K562 (cell line): ENCODE results near the gene SS18L1. TPM values are rescaled to one million over a fixed set of nuclear protein-coding genes. Genes with fewer than 3 reads are reported as not detected.
A peak's percentile ranks its signal among the peaks of the same experiment; 100 is the strongest.

Experiments
- CBFB ChIP-seq: sonication (generic); formaldehyde crosslinking; IDR thresholded peaks from 2 replicates; pipeline ENCODE4 v1.4.0; 2020; ENCODE audit warnings: mild to moderate bottlenecking, missing genetic modification reagents
- CXXC5 ChIP-seq: fragments of 250-450 bp; sonication (Bioruptor Pico); IDR thresholded peaks from 2 replicates; pipeline ENCODE4 v1.8.0; 2022; ENCODE audit warnings: inconsistent platforms, mild to moderate bottlenecking, moderate library complexity
- HDAC1 ChIP-seq, 2 experiments: fragments of 450-650 bp; IDR thresholded peaks; 2 replicates each; pipeline ENCODE4 v1.6.1; 2016 to 2017; ENCODE audit warnings: inconsistent platforms in 1 of 2, mild to moderate bottlenecking in 1 of 2, moderate library complexity in 1 of 2
- HDAC2 ChIP-seq: fragments of 450-650 bp; IDR thresholded peaks from 2 replicates; pipeline ENCODE4 v1.6.1; 2016; ENCODE audit warnings: mild to moderate bottlenecking
- HDAC6 ChIP-seq: IDR thresholded peaks from 2 replicates; pipeline ENCODE4 v1.6.1; 2012; ENCODE audit warnings: low read depth, mild to moderate bottlenecking, control low read depth, inconsistent platforms, low read length, moderate library complexity
- KDM2B ChIP-seq: fragments of 250-450 bp; sonication (Bioruptor Pico); IDR thresholded peaks from 2 replicates; pipeline ENCODE4 v1.8.0; 2021; ENCODE audit warnings: mild to moderate bottlenecking, moderate library complexity
- MXI1 ChIP-seq: IDR thresholded peaks from 2 replicates; pipeline ENCODE4 v1.6.1; 2011; ENCODE audit warnings: low read depth, mild to moderate bottlenecking, improper control_type of control experiment, low read length
- MYC ChIP-seq, 2 experiments: fragments of 250-450 bp in 1 of 2; sonication (Bioruptor Pico) in 1 of 2; IDR thresholded peaks; 2 replicates each; pipeline versions ENCODE4 v1.5.1 to v1.6.1; 2012 to 2021; ENCODE audit warnings: low read depth in 2 of 2, borderline replicate concordance in 1 of 2, improper control_type of control experiment in 1 of 2, low read length in 1 of 2, mild to moderate bottlenecking in 1 of 2, moderate library complexity in 1 of 2
- PCBP1 ChIP-seq: fragments of 200-400 bp; formaldehyde crosslinking; IDR thresholded peaks from 2 replicates; pipeline ENCODE4 v1.6.1; 2018; ENCODE audit warnings: mild to moderate bottlenecking, low read depth, low read length; ENCODE audit not compliant: poor library complexity, severe bottlenecking
- SIN3A ChIP-seq, 2 experiments: fragments of 150-350 bp in 1 of 2; IDR thresholded peaks; 2 replicates each; pipeline ENCODE4 v1.6.1; 2011 to 2016; ENCODE audit warnings: borderline replicate concordance in 2 of 2, low read depth in 2 of 2, low read length in 2 of 2, mild to moderate bottlenecking in 2 of 2, moderate library complexity in 2 of 2; ENCODE audit not compliant: control insufficient read depth in 1 of 2
- TAF15 ChIP-seq: fragments of 200-400 bp; formaldehyde crosslinking; IDR thresholded peaks from 2 replicates; pipeline ENCODE4 v1.6.1; 2017; ENCODE audit warnings: mild to moderate bottlenecking, low read depth, low read length, moderate library complexity
- ZNF316 ChIP-seq: fragments of 450-650 bp; IDR thresholded peaks from 2 replicates; pipeline ENCODE4 v1.6.1; 2016
- ZNF785 ChIP-seq: fragments of 250-450 bp; sonication (Bioruptor Pico); IDR thresholded peaks from 2 replicates; pipeline ENCODE4 v1.4.0; 2020; ENCODE audit warnings: mild to moderate bottlenecking
- polyA plus RNA-seq, 8 experiments: library from polyadenylated mRNA; depleted of rRNA in 4 of 8; stranded (reverse) in 5 of 8; unstranded in 3 of 8; fragments of >200 nt; fragmentation: Nextera tagmentation in 2 of 8; fragmentation: Illumina TruSeq in 1 of 8; extraction: Ambion mirVana in 2 of 8; extraction: Trizol in 1 of 8; gene quantifications; 2 replicates each; pipeline versions ENCODE4 v1.2.1 to v1.2.3, GENCODE V29; 2011 to 2014; ENCODE audit warnings: inconsistent platforms in 1 of 8, missing spikeins in 1 of 8
- total RNA-seq, 7 experiments: library from RNA; depleted of rRNA in 6 of 7; stranded (reverse); fragments of >200 nt in 6 of 7; fragmentation: Illumina TruSeq in 2 of 7; extraction: Trizol in 2 of 7; gene quantifications; 2 replicates each; pipeline versions ENCODE4 v1.2.1 to v1.2.3, GENCODE V29; 2011 to 2021; ENCODE audit warnings: low replicate concordance in 1 of 7
- TF ChIP-seq, protein P1 (sequence below): fragments of 250-450 bp; sonication (Bioruptor Pico); IDR thresholded peaks from 2 replicates; pipeline ENCODE4 v1.6.1; 2021; ENCODE audit warnings: mild to moderate bottlenecking
- TF ChIP-seq, protein P2 (sequence below): fragments of 250-450 bp; sonication (Bioruptor Pico); IDR thresholded peaks from 2 replicates; pipeline ENCODE4 v1.4.0; 2020; ENCODE audit warnings: mild to moderate bottlenecking, moderate library complexity
- TF ChIP-seq, protein P3 (sequence below): fragments of 450-650 bp; IDR thresholded peaks from 2 replicates; pipeline ENCODE4 v1.6.1; 2017; ENCODE audit warnings: antibody characterized with exemption, mild to moderate bottlenecking
- TF ChIP-seq, protein P4 (sequence below): conservative IDR thresholded peaks from 2 replicates; pipeline ENCODE4 v1.6.1; 2011; ENCODE audit warnings: low read depth, mild to moderate bottlenecking, low read length; ENCODE audit not compliant: control insufficient read depth

Gene SS18L1
- total and polyA plus RNA-seq, 9 of the 15 experiments (the other 6 are each of a cell fraction or from before 2014, with no cell fraction given), result 2.7 to 28.3 (median 15.1) TPM

DNA sequence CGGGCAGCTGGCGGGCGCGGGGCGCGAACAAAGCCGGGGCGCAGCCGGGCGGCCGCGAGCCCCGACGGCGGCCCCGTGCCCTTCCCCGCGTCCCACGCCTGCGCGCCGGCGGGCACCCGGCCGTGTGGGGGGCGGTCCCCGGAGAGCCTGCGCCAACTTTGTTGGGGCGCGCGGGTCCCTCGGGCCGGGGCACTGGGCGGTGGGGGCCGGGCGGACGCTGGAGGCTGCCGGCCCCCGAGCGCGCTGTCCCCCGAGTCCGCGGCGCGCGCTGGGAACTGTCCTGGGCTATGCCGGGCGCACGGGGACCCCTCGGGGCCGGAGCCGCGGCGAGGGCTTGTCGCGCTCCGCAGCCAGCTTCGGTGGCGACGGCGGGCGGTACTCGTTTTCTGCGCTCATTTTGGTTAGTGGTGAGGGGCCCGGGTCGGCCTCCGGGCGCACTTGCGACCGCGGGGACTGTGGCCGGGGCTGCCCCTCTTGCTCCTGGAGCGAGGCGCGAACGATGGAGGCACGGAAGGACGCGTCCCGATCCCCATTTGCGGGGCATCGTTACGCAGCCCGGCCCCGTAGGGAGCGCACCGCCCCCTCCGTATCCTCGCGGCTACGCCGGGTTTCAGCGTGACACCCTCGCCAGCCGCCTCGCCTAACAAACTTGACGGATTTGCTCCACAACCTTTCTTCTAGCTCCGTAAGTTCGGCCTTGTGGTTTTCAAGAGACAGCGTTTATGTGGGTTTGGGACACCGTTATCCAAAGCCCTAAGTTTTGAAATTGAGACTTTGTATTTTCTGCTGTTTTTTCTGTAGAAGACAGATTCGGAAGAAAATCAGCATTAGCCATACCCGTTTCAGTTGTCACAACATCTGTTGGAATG lies 622 bp downstream of the SS18L1 start (continued):
- 0 out of 2 replicates have a peak, but pooled peaks have one; percentile 39 for TF ChIP-seq MYC (IDR thresholded peaks at IDR 0.05; ENCODE audit: low read depth, low read length)
- TF ChIP-seq MYC (CRISPR knock-in tag; IDR thresholded peaks at IDR 0.05; ENCODE audit: borderline replicate concordance, low read depth), result no peak
- TF ChIP-seq, protein P1, sequence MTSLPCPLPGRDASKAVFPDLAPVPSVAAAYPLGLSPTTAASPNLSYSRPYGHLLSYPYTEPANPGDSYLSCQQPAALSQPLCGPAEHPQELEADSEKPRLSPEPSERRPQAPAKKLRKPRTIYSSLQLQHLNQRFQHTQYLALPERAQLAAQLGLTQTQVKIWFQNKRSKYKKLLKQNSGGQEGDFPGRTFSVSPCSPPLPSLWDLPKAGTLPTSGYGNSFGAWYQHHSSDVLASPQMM (CRISPR knock-in tag), result no peak
- peak; percentile 82 for TF ChIP-seq CXXC5 (CRISPR knock-in tag)
- TF ChIP-seq, protein P2, sequence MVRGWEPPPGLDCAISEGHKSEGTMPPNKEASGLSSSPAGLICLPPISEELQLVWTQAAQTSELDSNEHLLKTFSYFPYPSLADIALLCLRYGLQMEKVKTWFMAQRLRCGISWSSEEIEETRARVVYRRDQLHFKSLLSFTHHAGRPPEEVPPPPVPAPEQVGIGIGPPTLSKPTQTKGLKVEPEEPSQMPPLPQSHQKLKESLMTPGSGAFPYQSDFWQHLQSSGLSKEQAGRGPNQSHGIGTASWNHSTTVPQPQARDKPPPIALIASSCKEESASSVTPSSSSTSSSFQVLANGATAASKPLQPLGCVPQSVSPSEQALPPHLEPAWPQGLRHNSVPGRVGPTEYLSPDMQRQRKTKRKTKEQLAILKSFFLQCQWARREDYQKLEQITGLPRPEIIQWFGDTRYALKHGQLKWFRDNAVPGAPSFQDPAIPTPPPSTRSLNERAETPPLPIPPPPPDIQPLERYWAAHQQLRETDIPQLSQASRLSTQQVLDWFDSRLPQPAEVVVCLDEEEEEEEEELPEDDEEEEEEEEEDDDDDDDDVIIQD (CRISPR knock-in tag), result no peak
- peak; percentile 9 for TF ChIP-seq PCBP1
- TF ChIP-seq, protein P3, sequence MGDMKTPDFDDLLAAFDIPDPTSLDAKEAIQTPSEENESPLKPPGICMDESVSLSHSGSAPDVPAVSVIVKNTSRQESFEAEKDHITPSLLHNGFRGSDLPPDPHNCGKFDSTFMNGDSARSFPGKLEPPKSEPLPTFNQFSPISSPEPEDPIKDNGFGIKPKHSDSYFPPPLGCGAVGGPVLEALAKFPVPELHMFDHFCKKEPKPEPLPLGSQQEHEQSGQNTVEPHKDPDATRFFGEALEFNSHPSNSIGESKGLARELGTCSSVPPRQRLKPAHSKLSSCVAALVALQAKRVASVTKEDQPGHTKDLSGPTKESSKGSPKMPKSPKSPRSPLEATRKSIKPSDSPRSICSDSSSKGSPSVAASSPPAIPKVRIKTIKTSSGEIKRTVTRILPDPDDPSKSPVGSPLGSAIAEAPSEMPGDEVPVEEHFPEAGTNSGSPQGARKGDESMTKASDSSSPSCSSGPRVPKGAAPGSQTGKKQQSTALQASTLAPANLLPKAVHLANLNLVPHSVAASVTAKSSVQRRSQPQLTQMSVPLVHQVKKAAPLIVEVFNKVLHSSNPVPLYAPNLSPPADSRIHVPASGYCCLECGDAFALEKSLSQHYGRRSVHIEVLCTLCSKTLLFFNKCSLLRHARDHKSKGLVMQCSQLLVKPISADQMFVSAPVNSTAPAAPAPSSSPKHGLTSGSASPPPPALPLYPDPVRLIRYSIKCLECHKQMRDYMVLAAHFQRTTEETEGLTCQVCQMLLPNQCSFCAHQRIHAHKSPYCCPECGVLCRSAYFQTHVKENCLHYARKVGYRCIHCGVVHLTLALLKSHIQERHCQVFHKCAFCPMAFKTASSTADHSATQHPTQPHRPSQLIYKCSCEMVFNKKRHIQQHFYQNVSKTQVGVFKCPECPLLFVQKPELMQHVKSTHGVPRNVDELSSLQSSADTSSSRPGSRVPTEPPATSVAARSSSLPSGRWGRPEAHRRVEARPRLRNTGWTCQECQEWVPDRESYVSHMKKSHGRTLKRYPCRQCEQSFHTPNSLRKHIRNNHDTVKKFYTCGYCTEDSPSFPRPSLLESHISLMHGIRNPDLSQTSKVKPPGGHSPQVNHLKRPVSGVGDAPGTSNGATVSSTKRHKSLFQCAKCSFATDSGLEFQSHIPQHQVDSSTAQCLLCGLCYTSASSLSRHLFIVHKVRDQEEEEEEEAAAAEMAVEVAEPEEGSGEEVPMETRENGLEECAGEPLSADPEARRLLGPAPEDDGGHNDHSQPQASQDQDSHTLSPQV, result 0 out of 2 replicates have a peak, but pooled peaks have one; percentile 36
- peak in 1 of 2 experiments; percentile 71; a peak in 1 of 4 replicates for TF ChIP-seq HDAC1 (IDR thresholded peaks at IDR 0.05)
- TF ChIP-seq, protein P4, sequence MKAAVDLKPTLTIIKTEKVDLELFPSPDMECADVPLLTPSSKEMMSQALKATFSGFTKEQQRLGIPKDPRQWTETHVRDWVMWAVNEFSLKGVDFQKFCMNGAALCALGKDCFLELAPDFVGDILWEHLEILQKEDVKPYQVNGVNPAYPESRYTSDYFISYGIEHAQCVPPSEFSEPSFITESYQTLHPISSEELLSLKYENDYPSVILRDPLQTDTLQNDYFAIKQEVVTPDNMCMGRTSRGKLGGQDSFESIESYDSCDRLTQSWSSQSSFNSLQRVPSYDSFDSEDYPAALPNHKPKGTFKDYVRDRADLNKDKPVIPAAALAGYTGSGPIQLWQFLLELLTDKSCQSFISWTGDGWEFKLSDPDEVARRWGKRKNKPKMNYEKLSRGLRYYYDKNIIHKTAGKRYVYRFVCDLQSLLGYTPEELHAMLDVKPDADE, result peak; percentile 28; the same call in 1 of the 2 replicates
- TF ChIP-seq TAF15, result no peak
- TF ChIP-seq SIN3A (IDR thresholded peaks at IDR 0.05; ENCODE audit: borderline replicate concordance in 2 of 2, control insufficient read depth in 1 of 2, low read depth in 2 of 2, low read length in 2 of 2), result peak in 1 of 2 experiments; percentile 77; a peak in 1 of 4 replicates
- 0 out of 2 replicates have a peak, but pooled peaks have one; percentile 36 for TF ChIP-seq CBFB (CRISPR knock-in tag)
- TF ChIP-seq ZNF785 (CRISPR knock-in tag), result no peak
- peak; percentile 81; the same call in 1 of the 2 replicates for TF ChIP-seq HDAC6
- 0 out of 2 replicates have a peak, but pooled peaks have one; percentile 33 for TF ChIP-seq MXI1
- TF ChIP-seq HDAC2, result peak; percentile 39; the same call in 1 of the 2 replicates
- peak; percentile 87; the same call in 1 of the 2 replicates for TF ChIP-seq KDM2B
- TF ChIP-seq ZNF316, result no peak
